GM21515 (cell line): Measurements from ENCODE around the gene ACSS1.

Experiments used
- ATAC-seq: cut with Tn5 transposase; IDR thresholded peaks from one replicate; pipeline ENCODE4 v1.9.1; 2021; ENCODE audit not compliant: unreplicated experiment

The ACSS1 gene

GRCh38 chr20:25058051-25058846 is at the start of gene ACSS1:
TSS of gene ACSS1 (minus strand) at chr20:25058139. CDS start at chr20:25058102, 37 bp downstream.
- ATAC-seq, result peak; percentile 66

DNA sequence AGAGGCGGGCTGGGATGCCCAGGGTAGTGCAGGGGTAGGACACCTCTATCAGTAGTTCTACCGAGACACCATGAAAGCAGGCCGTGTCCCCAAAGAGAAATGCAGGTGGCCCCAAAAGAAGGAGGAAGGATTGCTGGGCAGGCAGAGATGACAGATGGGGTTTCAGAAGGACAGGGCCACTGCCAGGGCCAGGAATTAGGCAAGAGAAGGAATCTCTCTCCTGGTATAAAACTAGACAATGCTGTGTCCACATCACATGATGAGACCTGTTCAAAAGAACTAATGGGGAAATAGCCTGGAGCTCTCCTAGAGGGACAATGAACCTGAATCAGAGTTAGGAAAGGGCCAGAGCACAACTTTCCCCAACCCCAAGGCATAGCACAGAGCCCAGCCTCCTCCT is 45.6 kb upstream of the ACSS1 start:
- ATAC-seq, result no peak

DNA sequence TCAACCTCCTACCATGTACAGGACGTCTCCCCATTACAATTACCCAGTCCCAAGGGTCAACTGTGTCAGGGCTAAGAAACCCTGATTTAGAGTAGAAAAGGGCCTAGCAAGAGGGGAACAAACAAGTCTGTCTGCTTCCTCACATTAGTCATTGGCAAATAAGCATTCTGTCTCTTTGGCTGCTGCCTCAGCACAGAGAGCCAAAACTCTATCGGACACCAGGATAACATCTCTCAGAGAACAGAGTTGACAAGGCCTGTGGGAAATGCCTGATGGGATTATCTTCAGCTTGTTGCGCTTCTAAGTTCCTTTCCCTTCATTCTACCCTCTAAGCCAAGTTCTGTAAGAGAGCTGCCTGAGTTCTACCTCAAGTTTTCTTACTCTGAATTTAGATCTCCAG is 43.0 kb upstream of the ACSS1 start:
- ATAC-seq, result no peak

DNA sequence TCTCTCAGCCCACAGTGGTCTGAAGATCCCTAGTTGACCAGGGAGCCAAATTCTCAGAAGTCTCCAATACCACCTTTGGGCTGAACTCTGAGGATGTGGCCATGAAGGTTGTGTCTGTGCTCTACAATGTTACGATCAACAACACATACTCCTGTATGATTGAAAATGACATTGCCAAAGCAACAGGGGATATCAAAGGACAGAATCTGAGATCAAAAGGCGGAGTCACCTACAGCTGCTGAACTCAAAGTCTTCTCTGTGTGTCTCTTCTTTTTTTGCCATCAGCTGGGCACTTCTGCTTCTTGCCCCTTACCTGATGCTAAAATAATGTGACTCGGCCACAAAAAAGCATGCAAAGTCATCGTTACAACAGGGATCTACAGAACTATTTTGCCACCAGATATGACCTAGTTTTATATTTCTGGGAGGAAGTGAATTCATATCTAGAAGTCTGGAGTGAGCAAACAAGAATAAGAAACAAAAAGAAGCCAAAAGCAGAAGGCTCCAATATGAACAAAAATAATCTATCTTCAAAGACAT is 41.7 kb upstream of the ACSS1 start:
- no peak for ATAC-seq

GRCh38 chr20:25097498-25097897 is 39.6 kb upstream of the ACSS1 start:
- no peak for ATAC-seq

DNA sequence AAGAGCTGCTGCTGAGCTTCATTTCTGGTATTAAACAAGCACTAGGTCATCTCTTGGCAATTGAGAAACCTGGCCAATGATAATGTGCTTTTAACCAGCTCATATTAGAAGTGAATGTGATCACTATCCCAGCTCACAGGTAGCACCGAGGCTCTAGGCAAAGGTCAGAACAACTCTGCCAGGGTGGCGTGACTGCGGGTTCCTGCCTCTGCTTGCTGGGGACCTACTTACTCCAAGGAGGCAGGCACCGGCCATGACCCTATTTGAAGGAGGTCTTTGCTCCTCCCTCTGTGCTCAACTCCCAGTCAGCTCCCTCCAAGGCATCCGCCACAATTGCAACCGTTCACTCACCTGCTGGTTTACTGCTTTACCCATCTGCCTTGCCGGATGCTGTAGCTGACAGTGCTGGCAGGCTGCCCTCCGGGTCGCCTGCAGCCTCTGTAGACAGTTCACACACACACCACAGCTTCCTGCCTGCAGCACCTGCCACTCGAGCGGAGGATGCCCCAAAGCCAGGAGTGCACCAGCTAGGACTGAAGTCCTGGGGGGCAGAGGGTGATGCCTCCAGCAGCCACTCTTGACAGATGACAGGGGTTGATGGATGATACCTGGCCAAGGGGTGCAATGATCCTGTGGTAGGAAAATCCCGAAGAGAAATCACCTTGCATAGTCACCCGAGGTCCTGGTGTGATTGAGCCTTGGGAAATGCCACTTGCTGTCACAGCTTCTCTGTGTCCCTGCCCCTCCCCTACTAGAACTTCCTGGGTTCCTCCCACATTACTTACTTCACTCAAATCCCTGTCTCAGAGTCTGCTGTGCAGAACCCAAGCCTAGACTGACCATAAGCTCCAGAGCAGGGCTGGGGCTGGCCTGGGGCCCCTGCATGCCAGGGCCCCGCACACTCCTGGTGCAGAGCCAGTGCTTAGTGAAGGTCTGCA is 32.8 kb upstream of the ACSS1 start:
- ATAC-seq, result no peak

DNA sequence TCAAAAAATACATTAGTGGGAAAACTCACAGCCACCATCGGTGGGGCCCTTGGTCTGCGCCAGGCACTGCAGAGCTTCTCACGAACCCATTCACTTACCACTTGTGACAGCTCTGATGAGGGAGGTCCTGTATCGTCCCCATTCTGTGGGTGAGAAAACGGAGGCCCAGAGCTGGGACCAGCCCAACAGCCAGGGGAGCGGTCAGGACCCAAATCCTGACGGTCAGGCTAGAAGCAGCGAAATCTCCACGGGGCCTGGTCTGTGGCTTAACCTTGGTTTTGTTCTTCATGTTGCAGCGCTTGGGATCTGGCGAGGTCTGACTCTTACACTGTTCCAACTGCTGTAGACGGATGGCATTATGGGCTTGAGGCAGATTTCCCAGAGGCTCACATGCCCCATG is 31.7 kb upstream of the ACSS1 start:
- no peak for ATAC-seq

DNA sequence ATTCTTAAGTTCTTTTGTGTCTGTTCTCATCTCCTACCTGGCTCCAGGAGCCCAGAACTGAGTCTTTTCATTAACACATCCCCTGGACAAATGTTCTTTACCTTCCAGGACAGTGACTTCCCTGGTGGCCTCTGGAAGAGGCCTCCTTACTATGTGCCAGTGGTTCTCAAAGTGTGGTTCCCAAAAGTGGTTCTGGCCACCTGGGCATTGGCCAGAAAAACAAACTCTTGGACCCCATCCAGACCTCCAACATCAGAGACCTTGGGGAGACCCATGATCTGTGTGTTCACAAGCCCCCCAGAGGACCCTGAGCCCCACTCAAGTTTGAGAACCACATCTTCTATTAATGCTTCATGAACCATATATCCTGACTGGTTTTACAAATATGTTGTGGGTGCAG is 31.2 kb upstream of the ACSS1 start:
- ATAC-seq, result no peak

DNA sequence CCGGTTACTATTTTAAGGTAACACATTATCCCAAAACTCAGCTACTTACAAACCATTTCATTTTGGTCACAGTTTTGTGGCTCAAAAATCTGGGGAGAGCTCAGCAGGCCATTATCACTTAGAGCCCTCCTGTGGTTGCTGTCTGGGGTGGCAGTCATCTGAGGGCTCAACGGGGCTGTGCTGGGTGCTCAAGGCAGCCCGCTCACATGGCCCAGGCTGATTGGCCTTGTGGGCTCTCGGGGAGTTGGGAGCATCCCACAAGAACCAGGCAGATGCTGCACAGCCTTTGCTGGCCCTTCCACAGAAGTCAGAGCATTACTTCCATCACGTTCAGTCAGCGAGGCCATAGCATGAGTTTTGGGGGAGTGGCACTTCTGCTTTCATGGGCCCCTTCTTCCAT is 30.3 kb upstream of the ACSS1 start:
- ATAC-seq, result no peak

DNA sequence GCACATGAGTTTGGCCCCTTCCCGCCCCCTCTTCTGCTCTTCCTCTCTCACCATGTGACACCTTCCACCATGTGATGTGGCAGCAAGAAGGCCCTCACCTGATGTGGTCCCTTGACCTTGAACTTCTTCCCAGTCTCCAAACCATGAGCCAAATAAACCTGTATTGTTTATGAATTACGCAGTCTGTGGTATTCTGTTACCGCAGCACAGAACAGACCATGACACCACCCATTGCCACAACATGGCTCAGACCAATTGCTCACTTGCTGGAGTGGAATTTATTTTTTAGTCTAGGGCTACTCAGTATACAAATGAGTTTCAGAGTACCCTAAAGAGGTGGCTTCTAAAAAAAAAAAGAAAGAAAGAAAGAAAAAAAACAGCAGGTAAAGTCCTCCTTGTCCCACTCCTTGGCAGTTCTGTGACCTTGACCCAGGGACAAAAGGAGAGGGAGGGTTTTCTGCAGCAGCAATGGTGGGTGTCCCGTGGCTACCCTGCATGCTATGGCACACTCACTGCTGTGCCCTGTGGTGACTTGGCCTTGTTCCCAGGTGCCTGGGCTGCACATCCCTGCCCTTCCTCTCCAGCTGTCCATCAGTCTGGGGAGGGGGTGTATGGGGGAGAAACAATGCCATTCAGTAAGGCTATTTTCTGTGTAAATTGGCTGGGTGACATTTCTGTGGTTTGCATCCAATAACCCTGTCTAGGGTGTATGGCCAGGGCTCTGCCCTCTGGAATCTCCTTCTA is 29.4 kb upstream of the ACSS1 start:
- no peak for ATAC-seq

- ATAC-seq, result no peak
Measured at GRCh38 chr20:25085756-25086495, 28.0 kb upstream of the ACSS1 start.

GRCh38 chr20:25084626-25085187 is 26.8 kb upstream of the ACSS1 start:
- no peak for ATAC-seq

DNA sequence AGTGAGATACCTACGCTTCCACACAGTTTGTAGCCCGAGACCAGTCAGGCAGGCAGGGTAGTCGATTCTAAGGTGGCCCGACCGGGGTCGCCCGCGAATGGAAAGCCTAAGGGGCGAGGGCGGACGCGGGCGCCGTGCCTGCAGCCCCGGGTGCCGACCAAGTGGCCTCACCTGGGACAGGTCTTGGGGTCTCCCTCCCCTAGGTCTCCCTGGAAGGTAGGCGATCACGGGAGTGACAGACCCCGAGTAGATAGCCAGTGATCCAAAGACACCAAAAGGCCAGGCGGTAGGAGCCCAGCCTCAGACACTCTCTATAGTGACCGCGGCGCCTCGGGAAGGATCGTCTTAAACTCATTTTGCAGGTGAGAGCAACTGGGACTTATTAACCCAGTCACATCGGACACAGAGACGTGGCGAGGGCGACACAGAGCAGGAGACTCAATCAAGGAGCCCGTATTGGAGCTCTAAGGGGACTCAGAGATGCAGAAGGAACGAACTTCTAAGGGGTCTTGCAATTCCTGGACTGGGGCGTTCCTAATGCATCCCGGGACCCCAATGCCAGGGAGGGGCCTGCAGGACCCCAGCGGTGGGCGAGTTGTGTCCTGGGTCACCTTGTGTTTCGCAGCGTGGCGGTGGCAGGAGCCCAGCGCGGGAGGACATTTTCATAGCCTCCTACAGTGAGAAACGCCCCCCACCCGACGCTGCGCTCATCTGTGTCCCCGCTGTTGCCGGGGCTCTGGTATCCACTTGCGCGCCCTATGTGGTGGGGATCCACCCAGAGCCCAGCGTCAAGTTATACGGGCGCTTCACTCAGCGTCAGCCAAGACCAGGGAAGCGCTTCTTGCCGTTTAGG is 26.1 kb upstream of the ACSS1 start:
- no peak for ATAC-seq

GRCh38 chr20:25083141-25083772 is 25.3 kb upstream of the ACSS1 start:
- no peak for ATAC-seq

- no peak for ATAC-seq
Measured at GRCh38 chr20:25082498-25082873, 24.5 kb upstream of the ACSS1 start.

- no peak for ATAC-seq
Measured at GRCh38 chr20:25081730-25082497, 24.0 kb upstream of the ACSS1 start, which contains the start of gene VSX1. TSS of gene VSX1 (minus strand) at chr20:25082141. CDS start at chr20:25082096, 45 bp downstream.

DNA sequence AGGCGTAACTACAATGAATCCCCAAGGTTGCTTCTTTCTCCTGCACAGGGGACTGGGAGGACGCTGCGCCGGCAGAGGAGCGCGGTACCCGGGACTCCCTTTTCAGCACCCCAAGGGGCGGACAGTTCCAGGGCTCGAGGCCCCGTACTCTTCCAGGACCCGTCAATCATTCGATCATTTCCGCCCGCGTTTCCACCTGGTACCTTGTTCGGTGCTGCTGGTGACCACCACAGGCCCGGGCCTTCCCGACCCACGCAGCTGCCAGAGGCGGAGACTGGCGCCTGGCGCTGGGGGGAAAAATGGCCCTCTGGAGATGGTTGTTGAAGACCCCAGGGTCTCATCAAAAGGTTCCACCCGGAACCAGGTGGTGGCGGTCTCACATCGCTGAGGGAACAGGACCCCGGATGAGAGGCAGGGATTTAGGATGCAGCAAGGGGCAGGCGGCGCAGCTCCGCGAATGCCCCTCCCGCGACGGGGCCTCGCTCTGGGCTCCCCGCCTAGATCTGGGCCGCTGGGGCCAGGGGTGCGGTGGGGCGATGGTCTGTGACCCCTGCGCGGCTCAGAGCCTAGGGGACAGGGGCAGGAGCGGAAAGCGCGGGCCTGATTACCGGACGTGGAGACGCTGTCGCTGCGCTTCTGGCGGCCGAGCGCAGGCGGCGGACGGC is 23.3 kb upstream of the ACSS1 start:
- no peak for ATAC-seq
